ENCODE measurements around the gene SMYD3. TPM values are rescaled to one million over a fixed set of nuclear protein-coding genes. Genes with fewer than 3 reads are reported as not detected.

SMYD3 gene
- total and polyA plus RNA-seq, 9 of the 15 experiments (the other 6 are each of a cell fraction or from before 2014, with no cell fraction given): 128 to 440 (median 197) TPM

DNA sequence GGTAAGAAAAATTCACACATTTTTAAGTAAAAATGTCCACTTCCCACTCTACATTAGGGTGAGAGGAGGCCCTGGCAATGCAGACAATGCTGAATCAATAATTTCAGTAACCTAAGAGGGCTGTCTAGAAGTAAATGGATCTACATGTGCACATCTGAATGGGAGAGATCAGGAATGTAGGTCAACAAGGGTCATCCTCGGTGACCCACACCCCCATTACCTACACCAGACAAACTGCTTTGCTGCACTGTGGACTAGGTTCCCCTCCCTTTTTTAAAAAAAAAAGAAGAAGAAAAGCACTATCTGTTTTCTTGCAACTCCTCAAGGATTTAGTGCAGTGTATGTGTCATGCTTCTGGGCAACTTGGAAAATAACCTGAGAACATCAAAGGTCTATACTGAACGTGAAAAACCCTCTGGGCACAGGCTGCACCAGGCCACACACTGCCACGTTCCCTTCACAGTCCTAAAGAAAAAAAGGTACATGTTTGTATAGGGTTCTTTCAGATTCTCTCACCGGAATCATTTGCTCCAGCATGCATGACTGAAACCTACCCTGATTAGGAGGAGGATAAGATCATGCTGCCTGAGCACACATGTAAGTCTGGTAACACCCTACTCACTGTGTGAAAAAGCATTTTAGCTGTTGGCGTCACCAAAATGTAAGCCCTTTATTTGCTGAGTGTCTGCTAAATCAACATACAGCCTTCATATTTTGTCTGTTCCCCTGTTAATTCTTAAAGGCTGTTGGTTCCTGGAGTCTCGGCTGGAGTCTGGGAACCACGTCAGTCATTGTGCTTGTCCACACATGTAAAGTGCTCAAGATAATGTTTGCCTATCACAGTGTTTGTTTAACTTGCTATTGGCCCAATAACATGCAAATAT lies 341.0 kb downstream of the SMYD3 start (continued):
- TF ChIP-seq, protein P1, sequence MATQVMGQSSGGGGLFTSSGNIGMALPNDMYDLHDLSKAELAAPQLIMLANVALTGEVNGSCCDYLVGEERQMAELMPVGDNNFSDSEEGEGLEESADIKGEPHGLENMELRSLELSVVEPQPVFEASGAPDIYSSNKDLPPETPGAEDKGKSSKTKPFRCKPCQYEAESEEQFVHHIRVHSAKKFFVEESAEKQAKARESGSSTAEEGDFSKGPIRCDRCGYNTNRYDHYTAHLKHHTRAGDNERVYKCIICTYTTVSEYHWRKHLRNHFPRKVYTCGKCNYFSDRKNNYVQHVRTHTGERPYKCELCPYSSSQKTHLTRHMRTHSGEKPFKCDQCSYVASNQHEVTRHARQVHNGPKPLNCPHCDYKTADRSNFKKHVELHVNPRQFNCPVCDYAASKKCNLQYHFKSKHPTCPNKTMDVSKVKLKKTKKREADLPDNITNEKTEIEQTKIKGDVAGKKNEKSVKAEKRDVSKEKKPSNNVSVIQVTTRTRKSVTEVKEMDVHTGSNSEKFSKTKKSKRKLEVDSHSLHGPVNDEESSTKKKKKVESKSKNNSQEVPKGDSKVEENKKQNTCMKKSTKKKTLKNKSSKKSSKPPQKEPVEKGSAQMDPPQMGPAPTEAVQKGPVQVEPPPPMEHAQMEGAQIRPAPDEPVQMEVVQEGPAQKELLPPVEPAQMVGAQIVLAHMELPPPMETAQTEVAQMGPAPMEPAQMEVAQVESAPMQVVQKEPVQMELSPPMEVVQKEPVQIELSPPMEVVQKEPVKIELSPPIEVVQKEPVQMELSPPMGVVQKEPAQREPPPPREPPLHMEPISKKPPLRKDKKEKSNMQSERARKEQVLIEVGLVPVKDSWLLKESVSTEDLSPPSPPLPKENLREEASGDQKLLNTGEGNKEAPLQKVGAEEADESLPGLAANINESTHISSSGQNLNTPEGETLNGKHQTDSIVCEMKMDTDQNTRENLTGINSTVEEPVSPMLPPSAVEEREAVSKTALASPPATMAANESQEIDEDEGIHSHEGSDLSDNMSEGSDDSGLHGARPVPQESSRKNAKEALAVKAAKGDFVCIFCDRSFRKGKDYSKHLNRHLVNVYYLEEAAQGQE (IDR thresholded peaks at IDR 0.05; ENCODE audit: borderline replicate concordance): no peak; the same call in 1 of the 2 replicates
- TF ChIP-seq, protein P1 (CRISPR knock-in tag; IDR thresholded peaks at IDR 0.05; ENCODE audit: low read depth): no peak
- TF ChIP-seq CCNT2 (IDR thresholded peaks at IDR 0.05; ENCODE audit: borderline replicate concordance, extremely low read depth, insufficient read length, low read depth, low read length) (no peak), RBFOX2 (IDR thresholded peaks at IDR 0.05; ENCODE audit: low read depth, low read length) (no peak), ZNF76 (CRISPR knock-in tag; IDR thresholded peaks at IDR 0.05; ENCODE audit: borderline replicate concordance) (0 out of 2 replicates have a peak, but pooled peaks have one; percentile 35), ZNF3 (CRISPR knock-in tag; IDR thresholded peaks at IDR 0.05) (no peak), RFX1 (IDR thresholded peaks at IDR 0.05) (no peak)
- TF ChIP-seq, protein P2, sequence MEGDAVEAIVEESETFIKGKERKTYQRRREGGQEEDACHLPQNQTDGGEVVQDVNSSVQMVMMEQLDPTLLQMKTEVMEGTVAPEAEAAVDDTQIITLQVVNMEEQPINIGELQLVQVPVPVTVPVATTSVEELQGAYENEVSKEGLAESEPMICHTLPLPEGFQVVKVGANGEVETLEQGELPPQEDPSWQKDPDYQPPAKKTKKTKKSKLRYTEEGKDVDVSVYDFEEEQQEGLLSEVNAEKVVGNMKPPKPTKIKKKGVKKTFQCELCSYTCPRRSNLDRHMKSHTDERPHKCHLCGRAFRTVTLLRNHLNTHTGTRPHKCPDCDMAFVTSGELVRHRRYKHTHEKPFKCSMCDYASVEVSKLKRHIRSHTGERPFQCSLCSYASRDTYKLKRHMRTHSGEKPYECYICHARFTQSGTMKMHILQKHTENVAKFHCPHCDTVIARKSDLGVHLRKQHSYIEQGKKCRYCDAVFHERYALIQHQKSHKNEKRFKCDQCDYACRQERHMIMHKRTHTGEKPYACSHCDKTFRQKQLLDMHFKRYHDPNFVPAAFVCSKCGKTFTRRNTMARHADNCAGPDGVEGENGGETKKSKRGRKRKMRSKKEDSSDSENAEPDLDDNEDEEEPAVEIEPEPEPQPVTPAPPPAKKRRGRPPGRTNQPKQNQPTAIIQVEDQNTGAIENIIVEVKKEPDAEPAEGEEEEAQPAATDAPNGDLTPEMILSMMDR (IDR thresholded peaks at IDR 0.05 in 2 of 3, conservative IDR thresholded peaks at IDR 0.05 in 1 of 3; ENCODE audit: insufficient read depth in 2 of 3, low read depth in 1 of 3, low read length in 3 of 3): no peak; a peak in 1 of 6 replicates
- TF ChIP-seq, protein P3, sequence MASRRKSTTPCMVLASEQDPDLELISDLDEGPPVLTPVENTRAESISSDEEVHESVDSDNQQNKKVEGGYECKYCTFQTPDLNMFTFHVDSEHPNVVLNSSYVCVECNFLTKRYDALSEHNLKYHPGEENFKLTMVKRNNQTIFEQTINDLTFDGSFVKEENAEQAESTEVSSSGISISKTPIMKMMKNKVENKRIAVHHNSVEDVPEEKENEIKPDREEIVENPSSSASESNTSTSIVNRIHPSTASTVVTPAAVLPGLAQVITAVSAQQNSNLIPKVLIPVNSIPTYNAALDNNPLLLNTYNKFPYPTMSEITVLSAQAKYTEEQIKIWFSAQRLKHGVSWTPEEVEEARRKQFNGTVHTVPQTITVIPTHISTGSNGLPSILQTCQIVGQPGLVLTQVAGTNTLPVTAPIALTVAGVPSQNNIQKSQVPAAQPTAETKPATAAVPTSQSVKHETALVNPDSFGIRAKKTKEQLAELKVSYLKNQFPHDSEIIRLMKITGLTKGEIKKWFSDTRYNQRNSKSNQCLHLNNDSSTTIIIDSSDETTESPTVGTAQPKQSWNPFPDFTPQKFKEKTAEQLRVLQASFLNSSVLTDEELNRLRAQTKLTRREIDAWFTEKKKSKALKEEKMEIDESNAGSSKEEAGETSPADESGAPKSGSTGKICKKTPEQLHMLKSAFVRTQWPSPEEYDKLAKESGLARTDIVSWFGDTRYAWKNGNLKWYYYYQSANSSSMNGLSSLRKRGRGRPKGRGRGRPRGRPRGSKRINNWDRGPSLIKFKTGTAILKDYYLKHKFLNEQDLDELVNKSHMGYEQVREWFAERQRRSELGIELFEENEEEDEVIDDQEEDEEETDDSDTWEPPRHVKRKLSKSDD (conservative IDR thresholded peaks at IDR 0.05; ENCODE audit: low read length): no peak

Data from K562 (cell line).